Measurements from ENCODE around the gene PIK3C2G. TPM values are rescaled to one million over a fixed set of nuclear protein-coding genes. Genes with fewer than 3 reads are reported as not detected.

PIK3C2G gene
- total and polyA plus RNA-seq, 2 of the 4 experiments (the other 2 are of a cell fraction): not detected

DNA sequence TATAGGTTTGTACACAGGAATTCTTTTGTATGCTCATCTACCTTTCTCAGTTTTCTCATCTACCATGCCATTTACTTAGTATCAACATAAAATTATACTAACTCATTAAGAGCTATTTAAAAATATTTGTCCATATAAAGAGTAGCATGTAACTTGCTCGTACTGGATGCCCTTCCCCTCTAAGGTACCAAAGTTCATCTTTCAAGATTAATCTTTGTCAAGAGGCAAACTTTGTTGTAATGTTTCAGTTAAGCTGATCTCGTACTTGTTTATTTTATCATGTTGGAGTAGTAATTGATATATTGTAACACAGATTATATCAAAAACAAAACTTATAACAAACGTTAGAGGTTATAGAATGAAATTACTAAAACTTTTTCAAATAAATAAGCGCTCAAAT, 128.5 kb downstream of the PIK3C2G start:
- no CpG with 5 or more reads among the region's 4 CpGs for WGBS, 2 experiments (ENCODE audit: extremely low coverage in 2 of 2, insufficient read length in 1 of 2)
- ATAC-seq (ENCODE audit: low read depth) (no peak), DNase-seq (no peak)
- no peaks in the 10 kb centered on the region for H3K4me1 ChIP-seq (ENCODE audit: control insufficient read depth, insufficient read depth, low read length)
- TF ChIP-seq SMC3 (IDR thresholded peaks at IDR 0.05; ENCODE audit: low read depth, low read length): no peak
- TF ChIP-seq MAFK (IDR thresholded peaks at IDR 0.05; ENCODE audit: low read depth, low read length): no peak
- TF ChIP-seq, protein P1, sequence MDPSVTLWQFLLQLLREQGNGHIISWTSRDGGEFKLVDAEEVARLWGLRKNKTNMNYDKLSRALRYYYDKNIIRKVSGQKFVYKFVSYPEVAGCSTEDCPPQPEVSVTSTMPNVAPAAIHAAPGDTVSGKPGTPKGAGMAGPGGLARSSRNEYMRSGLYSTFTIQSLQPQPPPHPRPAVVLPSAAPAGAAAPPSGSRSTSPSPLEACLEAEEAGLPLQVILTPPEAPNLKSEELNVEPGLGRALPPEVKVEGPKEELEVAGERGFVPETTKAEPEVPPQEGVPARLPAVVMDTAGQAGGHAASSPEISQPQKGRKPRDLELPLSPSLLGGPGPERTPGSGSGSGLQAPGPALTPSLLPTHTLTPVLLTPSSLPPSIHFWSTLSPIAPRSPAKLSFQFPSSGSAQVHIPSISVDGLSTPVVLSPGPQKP (IDR thresholded peaks at IDR 0.05; ENCODE audit: borderline replicate concordance, low read depth, low read length): no peak
- TF ChIP-seq RCOR1 (IDR thresholded peaks at IDR 0.05; ENCODE audit: insufficient replicate concordance, low read length): no peak
- no peak for TF ChIP-seq RAD21 (IDR thresholded peaks at IDR 0.05; ENCODE audit: low read length)
- no peak for TF ChIP-seq FOS (IDR thresholded peaks at IDR 0.05; ENCODE audit: low read depth, low read length)
- no peak for TF ChIP-seq MAZ (IDR thresholded peaks at IDR 0.05; ENCODE audit: borderline replicate concordance, low read depth, low read length)
- no peak for TF ChIP-seq POLR2A (IDR thresholded peaks at IDR 0.05; ENCODE audit: low read depth, low read length)
- TF ChIP-seq, protein P2, sequence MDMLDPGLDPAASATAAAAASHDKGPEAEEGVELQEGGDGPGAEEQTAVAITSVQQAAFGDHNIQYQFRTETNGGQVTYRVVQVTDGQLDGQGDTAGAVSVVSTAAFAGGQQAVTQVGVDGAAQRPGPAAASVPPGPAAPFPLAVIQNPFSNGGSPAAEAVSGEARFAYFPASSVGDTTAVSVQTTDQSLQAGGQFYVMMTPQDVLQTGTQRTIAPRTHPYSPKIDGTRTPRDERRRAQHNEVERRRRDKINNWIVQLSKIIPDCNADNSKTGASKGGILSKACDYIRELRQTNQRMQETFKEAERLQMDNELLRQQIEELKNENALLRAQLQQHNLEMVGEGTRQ (IDR thresholded peaks at IDR 0.05; ENCODE audit: low read depth, low read length): no peak
- TF ChIP-seq CEBPB (IDR thresholded peaks at IDR 0.05; ENCODE audit: low read depth, low read length): no peak
- TF ChIP-seq, protein P3, sequence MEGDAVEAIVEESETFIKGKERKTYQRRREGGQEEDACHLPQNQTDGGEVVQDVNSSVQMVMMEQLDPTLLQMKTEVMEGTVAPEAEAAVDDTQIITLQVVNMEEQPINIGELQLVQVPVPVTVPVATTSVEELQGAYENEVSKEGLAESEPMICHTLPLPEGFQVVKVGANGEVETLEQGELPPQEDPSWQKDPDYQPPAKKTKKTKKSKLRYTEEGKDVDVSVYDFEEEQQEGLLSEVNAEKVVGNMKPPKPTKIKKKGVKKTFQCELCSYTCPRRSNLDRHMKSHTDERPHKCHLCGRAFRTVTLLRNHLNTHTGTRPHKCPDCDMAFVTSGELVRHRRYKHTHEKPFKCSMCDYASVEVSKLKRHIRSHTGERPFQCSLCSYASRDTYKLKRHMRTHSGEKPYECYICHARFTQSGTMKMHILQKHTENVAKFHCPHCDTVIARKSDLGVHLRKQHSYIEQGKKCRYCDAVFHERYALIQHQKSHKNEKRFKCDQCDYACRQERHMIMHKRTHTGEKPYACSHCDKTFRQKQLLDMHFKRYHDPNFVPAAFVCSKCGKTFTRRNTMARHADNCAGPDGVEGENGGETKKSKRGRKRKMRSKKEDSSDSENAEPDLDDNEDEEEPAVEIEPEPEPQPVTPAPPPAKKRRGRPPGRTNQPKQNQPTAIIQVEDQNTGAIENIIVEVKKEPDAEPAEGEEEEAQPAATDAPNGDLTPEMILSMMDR (conservative IDR thresholded peaks at IDR 0.05; ENCODE audit: low read depth, low read length): no peak
- TF ChIP-seq BHLHE40 (IDR thresholded peaks at IDR 0.05; ENCODE audit: low read depth, low read length): no peak
- no peak for TF ChIP-seq RFX5 (IDR thresholded peaks at IDR 0.05; ENCODE audit: low read depth, low read length)
- TF ChIP-seq MXI1 (IDR thresholded peaks at IDR 0.05; ENCODE audit: borderline replicate concordance, low read depth, low read length): no peak
- no peak for TF ChIP-seq CHD1 (IDR thresholded peaks at IDR 0.05; ENCODE audit: low read depth, low read length)
- no peak for TF ChIP-seq NFE2L2 (IDR thresholded peaks at IDR 0.05; ENCODE audit: low read depth, low read length)
- H2BK5ac ChIP-seq (ENCODE audit: low read depth, low read length, poor library complexity, severe bottlenecking): no peak overlapping the region
- H2AK5ac ChIP-seq (ENCODE audit: low read depth, low read length): no peak overlapping the region
- no peak overlapping the region for H3K4me3 ChIP-seq (ENCODE audit: insufficient read depth, low read depth, low read length)
- no peak overlapping the region for H3K27ac ChIP-seq (ENCODE audit: insufficient read depth, low read length)
- no peaks in the 10 kb centered on the region for H4K20me1 ChIP-seq (ENCODE audit: insufficient read depth, low read length)
- no peak overlapping the region for H4K91ac ChIP-seq (ENCODE audit: insufficient read depth, low read depth, low read length)
- dilution Hi-C loops (cut with HindIII; ENCODE audit: low sequenced_read_pairs, unreplicated experiment): no loop called here
- H2AFZ ChIP-seq (replicated peaks; ENCODE audit: low read length, poor library complexity): no peak overlapping the region
- in situ Hi-C loops (cut with MboI; ENCODE audit: low sequenced_read_pairs): no loop called here
- ChIA-PET POLR2A (ENCODE audit: unreplicated experiment) (interaction anchor here (0.7 kb wide), 1 partner anchor 779 kb away, joined by 5 read pairs; no protein-coding TSS in a partner anchor), CTCF (no interaction called here)
- H3K4me2 ChIP-seq (ENCODE audit: low read depth, low read length): no peak overlapping the region
- H2AK9ac ChIP-seq (replicated peaks; ENCODE audit: low read depth, low read length, poor library complexity): no peak overlapping the region
- H3K9me3 ChIP-seq (ENCODE audit: control insufficient read depth, insufficient read depth, low read length): no peaks in the 10 kb centered on the region
- no peak overlapping the region for H3K14ac ChIP-seq (replicated peaks; ENCODE audit: low read depth, low read length)
- H3K18ac ChIP-seq (ENCODE audit: low read depth, low read length): no peak overlapping the region
- no peaks in the 10 kb centered on the region for H3K36me3 ChIP-seq (ENCODE audit: control insufficient read depth, insufficient read depth, low read length)
- no peaks in the 10 kb centered on the region for H3K27me3 ChIP-seq (ENCODE audit: control insufficient read depth, insufficient read depth, low read length)
- H3K9me1 ChIP-seq (ENCODE audit: insufficient read depth, low read length): no peaks in the 10 kb centered on the region
- H3K56ac ChIP-seq (ENCODE audit: extremely low read depth, insufficient read depth, low read length): no peak overlapping the region
- H4K5ac ChIP-seq (ENCODE audit: low read depth, low read length): no peak overlapping the region
- H2BK120ac ChIP-seq (ENCODE audit: low read depth, low read length): no peak overlapping the region
- no peak overlapping the region for H4K8ac ChIP-seq (ENCODE audit: low read depth in 2 of 2, low read length in 2 of 2)
- no peak overlapping the region for H3K4ac ChIP-seq (ENCODE audit: low read depth, low read length)
- no TSS peak for BruUV-seq (replicated peaks)
- no peak overlapping the region for H3K23ac ChIP-seq (ENCODE audit: low read depth, low read length)
- no peak overlapping the region for H2BK15ac ChIP-seq (ENCODE audit: low read depth, low read length)
- no peak overlapping the region for H3K9ac ChIP-seq (ENCODE audit: low read depth, low read length)
- no peak overlapping the region for H2BK20ac ChIP-seq (ENCODE audit: low read depth, low read length)
- intact Hi-C loops (cut with micrococcal nuclease): no loop called here
- H3K79me1 ChIP-seq (ENCODE audit: low read depth in 1 of 2, low read length in 2 of 2): no peaks in the 10 kb centered on the region

All from IMR-90 (cell line).